HuH-7 (cell line): ENCODE results near the gene BBIP1.
A peak's percentile ranks its signal among the peaks of the same experiment; 100 is the strongest.
"Not testable (repeated sequence)": the region's sequence is repeated elsewhere in the genome, so short reads cannot be mapped to it uniquely, and the experiment has no call there.

Experiments used
- DNase-seq: peaks from one replicate; pipeline ENCODE4 v3.0.0; 2011; ENCODE audit warnings: low spot score

Gene BBIP1

DNA sequence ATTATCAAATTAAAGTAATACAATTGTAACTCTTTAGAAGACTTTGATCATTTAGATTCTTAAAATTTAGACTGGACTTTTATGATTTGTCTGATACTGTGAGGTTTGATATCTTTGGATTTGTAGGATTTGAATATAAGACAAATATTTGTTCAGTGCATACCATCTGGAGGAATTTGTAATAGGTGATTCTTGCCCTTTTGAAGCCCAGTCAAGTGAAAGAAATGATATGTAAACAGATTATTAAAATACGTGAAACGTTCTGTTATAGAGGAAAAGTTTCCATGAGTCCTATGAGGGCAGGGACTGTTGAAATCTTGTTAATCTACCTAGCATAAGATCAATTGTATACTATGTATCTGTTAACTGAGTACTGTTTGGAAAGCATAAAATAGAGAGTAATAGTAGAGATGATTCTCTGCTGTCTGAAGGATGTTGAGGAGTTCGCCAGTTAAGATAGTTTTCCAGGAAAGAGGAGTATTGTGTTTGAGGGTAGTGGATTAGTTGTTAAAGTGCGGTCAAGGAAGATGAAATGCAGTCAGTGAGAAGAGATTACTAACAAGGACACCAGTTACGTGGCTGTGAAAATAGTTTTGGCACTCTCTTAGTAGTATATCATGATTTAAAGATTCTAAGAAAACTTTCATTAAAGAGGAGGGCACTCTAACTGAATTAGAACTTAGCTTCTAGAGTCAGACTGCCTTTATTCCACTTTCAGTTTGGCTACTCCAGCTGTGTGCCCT, 32.9 kb downstream of the BBIP1 start:
- DNase-seq = no peak

GRCh38 chr10:110883924-110884323, 35.1 kb downstream of the BBIP1 start:
- DNase-seq = no peak

- no peak for DNase-seq
Measured at GRCh38 chr10:110881905-110882304, 37.1 kb downstream of the BBIP1 start.

DNA sequence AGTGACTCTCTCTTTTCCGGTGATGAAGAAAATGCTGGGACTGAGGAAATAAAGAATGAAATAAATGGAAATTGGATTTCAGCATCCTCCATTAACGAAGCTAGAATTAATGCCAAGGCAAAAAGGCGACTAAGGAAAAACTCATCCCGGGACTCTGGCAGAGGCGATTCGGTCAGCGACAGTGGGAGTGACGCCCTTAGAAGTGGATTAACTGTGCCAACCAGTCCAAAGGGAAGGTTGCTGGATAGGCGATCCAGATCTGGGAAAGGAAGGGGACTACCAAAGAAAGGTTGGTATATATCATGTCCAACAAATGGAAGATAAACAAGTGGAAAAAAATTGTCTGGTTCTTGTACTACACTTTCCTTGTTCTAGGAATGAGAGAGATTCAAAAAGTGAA, 37.7 kb downstream of the BBIP1 start:
- no peak for DNase-seq

GRCh38 chr10:110880012-110880411, 39.0 kb downstream of the BBIP1 start:
- no peak for DNase-seq

GRCh38 chr10:110876788-110877187, 42.2 kb downstream of the BBIP1 start:
- no peak for DNase-seq

- no peak for DNase-seq
Measured at GRCh38 chr10:110876000-110876399, 43.0 kb downstream of the BBIP1 start.

- DNase-seq = no peak
Measured at GRCh38 chr10:110873951-110874350, 45.0 kb downstream of the BBIP1 start.

DNA sequence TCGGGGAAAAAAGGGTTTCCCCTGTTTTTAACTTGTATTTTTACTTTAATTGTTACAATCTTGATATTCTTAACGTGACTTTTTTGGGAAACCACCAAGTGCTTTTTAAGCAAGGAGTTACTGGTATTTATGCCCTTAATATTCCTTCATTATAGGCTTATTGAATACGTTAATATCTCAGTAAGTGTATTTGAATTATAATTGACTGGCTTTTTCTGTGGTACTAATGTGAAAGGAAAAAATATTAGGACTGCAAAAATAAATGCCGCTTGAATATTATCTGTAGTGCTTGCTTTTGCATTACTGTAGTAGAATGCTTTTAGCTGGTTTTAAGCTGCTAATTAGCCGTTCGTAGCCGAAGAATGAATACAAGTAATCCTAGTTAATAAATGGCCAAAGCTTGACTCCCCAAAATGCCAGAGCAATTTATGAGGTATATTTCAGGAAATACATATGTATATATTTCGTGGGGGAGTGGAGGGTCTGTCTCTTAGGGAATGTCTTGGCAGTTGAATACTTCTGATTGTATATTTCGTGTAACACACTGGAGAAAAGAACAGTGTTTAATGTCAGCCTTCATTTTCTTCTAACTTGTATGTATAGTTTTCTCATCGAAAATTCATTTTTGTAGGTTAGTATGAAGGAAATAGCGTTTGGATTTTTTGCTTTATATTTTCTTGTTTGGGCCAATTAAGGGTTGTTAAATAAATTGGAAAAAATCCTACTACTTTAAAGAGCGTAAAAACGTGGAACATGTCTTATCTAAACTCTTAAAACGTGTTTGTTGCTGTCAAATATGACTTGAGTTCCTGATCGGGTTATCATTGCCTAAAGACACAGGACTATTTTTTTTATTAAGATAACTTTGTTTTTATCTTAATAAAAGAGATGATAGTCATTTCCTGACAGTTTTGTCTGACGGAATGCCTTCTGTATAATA, 45.7 kb downstream of the BBIP1 start:
- DNase-seq = no peak

DNA sequence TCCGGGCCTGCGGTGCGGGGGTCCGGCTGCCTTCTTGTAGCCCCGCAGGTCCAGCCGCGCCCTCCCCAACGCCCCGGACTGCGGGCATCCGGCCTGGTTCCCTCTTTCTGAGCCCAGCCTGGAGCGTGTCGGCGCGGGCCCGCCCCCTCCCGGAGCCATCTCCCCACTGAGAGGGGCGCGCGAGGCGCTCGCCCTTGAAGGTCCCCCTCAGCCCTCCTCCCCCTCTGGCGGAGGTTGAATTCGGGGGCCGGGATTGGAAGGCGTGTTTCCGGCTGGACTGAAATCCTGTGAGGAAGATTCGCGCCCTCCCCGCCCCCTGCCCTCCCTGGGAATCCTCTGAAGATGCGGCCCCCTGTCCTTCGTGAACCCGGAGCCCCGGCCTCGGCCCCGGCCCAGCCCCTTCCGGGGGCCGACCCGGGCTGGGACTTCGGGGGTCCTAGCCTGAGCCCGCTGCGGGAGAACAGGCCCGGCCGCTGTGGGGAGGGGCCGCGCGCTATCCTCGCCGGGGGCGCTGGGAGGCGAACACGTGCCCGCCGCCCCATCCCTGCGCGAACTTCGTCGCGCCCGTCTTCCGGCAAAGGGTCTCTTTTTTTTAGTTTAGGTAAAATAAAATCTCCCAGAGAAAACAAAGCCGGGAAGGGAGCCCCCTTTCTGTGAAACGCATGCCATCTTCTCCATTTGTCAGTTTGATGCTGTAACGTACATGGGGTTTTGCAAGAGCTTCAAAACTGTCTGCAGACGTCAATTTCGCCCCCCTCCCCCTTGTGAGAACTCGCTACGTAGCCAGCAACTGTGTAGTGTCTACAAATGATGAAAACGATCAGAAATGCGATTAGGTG, 46.6 kb downstream of the BBIP1 start:
- DNase-seq = peak; percentile 40

- DNase-seq = peak; percentile 88
Measured at GRCh38 chr10:110871298-110872084, 47.5 kb downstream of the BBIP1 start, which contains the start of gene PDCD4. TSS of gene PDCD4 (plus strand) at chr10:110871928. CDS start at chr10:110876028, 4,100 bp downstream.

DNA sequence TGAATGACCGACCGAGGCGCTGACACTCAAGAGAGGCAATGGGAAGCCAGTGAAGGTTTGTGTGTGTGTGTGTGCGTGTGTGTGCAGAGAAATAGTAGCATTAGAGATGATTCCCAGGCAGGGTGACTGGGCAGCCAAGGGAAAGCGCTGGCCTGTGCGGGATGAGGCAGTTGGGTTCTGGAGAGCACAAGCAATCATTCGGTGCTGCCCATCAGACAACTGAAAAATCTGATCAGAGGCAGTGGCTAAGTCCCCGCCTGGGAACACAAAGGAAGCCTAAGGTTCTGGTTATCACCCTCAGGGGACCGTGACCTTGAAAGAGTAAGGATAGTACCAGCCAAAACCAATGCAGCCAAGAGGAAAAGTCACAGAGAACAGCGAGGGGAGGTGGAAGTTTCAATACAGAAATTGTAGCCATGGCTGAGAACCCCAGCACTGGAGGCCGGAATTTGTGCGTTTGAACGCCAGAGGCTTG, 48.1 kb downstream of the BBIP1 start:
- no peak for DNase-seq

DNA sequence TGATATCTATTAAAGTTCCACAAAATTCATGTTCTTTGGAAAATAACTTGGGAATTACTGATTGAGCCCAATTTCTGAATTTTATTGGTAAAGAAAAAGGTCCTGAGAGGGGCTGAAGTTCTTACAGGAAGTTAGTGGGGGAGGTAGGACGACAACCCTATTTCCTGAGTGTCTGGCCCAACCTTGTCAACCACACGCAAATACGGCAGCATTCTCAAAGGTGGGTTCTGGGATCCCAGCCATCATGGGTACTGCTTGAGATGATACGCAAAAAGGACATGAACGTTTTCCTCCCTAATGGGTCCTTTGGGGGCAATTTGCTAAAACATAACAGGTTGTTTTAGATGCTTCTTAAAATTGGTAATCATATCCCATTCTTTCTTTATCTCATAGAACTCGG, 50.0 kb downstream of the BBIP1 start:
- DNase-seq = no peak

DNA sequence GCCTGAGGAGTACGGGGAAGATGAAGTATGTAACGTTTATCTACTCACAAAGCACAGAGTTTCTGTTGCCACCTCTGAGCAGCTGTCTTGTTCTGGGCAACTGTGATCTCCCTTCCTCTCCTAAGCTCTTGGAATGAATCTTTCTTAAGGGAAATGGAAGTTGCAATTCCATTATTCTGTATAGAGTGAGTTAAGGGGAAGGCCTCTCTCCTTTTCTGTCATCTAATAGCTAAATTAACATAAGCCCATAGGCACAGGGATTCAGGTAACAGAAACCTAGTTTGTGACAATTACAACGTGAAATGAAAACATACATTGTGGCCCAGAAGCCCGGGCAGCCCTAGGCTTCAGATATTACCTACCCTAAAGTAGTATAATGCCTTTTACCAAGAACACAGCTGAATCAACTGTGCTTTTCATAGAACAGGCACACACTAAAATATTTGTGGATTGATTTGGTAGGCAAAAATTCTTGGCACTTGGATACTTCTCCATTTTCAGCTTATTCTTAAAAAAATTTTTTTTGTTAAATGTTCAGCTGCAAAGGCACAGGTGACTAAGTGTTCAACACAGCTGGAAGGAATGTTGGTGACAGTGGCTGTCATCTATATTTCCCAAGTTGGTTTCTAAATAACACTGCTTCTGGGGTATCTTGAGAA, 51.0 kb downstream of the BBIP1 start:
- DNase-seq = no peak

- DNase-seq = not testable (repeated sequence)
Measured at GRCh38 chr10:110867011-110867806, 51.8 kb downstream of the BBIP1 start.

DNA sequence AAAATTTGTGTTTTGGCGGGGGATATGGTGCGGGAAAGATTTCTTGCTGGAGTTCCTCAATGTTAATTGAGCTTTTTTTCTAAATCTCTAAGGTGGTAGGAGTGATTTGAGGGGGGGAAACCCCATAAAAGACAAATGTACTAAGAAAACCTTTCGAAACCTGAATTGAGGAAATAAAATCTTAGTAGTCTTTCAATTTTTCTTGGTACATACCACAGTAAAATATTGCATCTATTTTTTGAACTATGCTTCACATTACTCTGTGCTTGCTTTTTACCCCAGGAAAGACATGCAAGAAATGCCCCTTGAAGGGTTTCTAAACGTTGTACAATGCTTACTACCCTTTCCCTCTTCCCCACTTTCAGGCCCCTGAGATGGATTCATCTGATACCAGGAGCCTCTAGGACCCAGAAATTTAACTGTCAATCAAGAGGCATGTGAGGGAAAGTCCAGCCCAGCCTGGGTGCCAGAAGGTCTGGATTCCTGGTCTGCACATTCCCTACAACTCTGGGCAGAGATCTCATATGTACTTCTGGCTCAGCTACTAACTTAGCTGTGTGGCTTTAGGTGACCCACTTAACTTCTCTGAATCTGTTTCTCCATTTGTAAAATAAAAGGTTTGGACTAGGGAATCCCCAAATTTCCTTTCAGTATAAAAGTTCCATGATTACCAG, 53.0 kb downstream of the BBIP1 start:
- no peak for DNase-seq

DNA sequence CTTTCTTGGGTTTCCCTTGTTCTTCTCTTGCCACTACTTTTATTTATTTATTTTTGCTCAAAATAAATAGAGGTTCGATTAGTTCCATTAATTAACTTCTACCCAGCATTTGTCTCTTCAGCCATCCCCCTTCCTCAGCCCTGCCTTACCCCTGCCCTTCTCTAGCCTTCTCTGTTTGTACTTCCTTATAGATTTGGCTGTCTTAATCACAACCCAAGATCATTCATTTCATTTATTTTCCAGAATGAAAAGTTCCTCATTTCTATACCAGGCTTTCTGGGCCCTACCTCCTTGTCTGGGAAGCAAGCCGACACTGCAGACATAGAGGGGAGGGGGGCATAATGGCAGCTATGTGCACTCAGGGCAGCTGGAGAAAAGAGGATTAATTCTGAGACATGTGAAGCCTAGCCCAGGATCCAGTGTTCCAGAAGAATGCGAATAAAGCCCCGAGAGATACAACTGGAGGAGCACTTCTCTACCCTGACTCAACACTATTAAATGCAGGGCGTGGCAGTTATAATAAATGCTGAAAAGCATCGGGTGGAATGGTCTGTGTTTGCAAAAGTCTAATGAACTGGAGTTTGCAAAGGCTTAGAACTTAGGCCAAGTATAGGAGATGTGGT, 53.7 kb downstream of the BBIP1 start:
- no peak for DNase-seq

DNA sequence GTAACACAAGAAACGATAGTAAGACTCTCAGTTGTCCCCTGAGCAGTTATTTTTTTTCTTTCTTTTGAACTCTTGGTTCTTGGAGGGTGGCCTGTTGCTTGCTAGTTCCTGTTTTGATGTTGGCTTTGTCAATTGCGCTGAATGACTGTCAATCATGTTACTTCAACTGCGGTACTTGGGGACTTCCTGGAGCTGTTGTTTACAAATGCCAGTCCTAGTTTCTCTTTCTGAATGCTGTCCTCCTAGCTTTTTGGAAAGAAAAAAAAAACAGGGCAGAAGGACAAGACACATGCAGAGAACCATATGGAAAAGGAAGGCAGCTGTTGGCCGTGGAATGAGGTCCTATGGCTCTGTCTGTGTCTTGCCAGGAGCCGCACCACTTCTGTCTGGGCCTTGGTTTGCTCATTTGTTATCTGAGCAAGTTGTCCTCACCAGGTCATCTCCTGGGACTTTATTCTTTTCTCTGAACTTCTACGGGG, 54.3 kb downstream of the BBIP1 start:
- DNase-seq = no peak

DNA sequence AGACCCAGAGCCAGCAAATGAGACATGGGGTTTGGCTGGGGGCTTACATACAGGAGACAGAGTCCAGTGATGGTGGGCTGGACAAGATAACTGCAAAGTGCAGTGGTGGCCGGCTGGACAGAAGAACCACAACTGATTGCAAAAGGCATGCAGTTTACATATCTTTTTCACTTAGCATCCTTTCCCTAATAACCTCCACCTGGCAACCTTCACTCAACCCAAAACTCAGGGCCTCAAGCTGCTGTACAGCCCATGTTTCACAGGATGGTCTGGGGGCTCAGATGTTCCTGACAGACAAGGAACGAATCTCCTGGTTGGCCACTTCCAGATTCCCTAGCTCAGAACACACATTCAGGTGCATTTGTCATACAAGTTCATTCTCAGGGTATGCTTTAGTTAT, 55.0 kb downstream of the BBIP1 start:
- DNase-seq = no peak
